Lower leg skin (tissue), 3 donors: ENCODE measurements around the gene TMEM132E.

Source experiments
- POLR2A ChIP-seq, 2 donors: fragments of 450-650 bp; IDR thresholded peaks; one replicate each; pipeline ENCODE4 v1.6.1; 2016 to 2017; ENCODE audit warnings: antibody characterized with exemption in 2 of 2, mild to moderate bottlenecking in 1 of 2, moderate library complexity in 1 of 2
- TF ChIP-seq, protein P1 (sequence below), 3 donors: fragments of 450-650 bp; IDR thresholded peaks; one replicate each; pipeline ENCODE4 v1.5.1; 2016; ENCODE audit warnings: antibody characterized with exemption in 3 of 3, mild to moderate bottlenecking in 3 of 3, moderate library complexity in 2 of 3

DNA sequence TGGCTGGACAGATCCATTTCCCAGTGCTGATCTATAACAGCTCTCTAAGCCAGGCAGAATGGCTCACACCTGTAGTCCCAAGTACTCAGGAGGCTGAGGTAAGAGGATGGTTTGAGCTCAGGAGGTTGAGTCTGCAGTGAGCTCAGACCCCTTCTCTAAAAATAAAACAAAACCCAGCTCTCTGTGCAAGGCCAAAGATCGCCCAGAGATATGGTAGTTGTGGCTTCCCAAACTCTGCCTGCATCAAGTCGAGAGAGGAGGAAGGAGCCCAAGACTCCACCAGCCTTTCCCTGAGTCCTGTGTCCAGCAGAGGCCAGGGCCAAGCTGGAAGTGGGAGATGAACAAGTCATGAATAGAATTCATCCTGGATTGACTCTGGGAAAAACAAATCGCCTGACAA lies 88.8 kb downstream of the TMEM132E start:
- no peak for TF ChIP-seq POLR2A (IDR thresholded peaks at IDR 0.05)
- TF ChIP-seq, protein P1, sequence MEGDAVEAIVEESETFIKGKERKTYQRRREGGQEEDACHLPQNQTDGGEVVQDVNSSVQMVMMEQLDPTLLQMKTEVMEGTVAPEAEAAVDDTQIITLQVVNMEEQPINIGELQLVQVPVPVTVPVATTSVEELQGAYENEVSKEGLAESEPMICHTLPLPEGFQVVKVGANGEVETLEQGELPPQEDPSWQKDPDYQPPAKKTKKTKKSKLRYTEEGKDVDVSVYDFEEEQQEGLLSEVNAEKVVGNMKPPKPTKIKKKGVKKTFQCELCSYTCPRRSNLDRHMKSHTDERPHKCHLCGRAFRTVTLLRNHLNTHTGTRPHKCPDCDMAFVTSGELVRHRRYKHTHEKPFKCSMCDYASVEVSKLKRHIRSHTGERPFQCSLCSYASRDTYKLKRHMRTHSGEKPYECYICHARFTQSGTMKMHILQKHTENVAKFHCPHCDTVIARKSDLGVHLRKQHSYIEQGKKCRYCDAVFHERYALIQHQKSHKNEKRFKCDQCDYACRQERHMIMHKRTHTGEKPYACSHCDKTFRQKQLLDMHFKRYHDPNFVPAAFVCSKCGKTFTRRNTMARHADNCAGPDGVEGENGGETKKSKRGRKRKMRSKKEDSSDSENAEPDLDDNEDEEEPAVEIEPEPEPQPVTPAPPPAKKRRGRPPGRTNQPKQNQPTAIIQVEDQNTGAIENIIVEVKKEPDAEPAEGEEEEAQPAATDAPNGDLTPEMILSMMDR (IDR thresholded peaks at IDR 0.05) = no peak
